ENCODE measurements around the gene AURKAIP1. TPM values are rescaled to one million over a fixed set of nuclear protein-coding genes. Genes with fewer than 3 reads are reported as not detected.

AURKAIP1 gene
- total and polyA plus RNA-seq, 2 of the 13 experiments (the other 11 are each of a cell fraction or from before 2014, with no cell fraction given): 69.5 to 175 TPM

DNA sequence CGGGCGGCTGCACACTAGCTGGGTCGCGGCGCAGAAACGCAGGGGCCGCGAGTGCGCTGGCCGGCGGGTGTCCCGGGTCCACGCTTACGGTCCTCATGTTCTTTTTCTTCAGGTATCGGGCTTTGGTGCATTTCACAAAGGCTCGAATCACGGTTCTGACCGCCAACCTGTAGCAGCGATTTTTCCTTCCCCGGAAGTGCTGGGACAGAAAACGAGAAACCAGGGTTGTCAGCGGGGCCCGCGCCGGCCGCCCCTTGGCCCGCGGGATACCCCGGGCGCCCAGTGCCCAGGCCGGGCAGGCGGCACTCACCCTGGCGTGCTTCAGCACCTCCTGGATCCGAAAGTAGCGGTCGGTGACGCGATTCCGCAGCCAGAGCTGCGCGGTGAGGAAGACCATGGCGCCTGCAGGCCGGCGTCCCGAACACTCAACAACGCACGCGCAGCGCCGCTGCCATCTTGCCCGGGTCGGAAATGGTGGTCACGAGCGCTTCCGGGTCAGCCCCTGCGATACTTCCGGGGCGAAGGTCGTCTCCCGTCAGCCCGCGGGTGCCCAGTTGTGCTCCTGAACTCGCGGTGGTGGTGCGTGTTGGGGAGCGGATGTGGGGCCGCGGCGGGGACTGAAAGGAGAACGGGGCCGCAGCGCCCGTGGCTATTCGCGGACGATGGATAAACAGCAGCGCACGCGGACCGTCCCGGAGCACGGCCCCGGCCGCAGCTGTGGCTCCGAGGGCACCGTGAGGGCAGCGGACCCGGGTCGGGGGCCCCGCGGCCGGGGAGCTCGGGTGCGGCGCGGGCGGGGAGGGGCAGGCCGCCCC lies 32.0 kb upstream of the AURKAIP1 start, which contains the start of gene MRPL20 (continued):
- TF ChIP-seq, protein P1, sequence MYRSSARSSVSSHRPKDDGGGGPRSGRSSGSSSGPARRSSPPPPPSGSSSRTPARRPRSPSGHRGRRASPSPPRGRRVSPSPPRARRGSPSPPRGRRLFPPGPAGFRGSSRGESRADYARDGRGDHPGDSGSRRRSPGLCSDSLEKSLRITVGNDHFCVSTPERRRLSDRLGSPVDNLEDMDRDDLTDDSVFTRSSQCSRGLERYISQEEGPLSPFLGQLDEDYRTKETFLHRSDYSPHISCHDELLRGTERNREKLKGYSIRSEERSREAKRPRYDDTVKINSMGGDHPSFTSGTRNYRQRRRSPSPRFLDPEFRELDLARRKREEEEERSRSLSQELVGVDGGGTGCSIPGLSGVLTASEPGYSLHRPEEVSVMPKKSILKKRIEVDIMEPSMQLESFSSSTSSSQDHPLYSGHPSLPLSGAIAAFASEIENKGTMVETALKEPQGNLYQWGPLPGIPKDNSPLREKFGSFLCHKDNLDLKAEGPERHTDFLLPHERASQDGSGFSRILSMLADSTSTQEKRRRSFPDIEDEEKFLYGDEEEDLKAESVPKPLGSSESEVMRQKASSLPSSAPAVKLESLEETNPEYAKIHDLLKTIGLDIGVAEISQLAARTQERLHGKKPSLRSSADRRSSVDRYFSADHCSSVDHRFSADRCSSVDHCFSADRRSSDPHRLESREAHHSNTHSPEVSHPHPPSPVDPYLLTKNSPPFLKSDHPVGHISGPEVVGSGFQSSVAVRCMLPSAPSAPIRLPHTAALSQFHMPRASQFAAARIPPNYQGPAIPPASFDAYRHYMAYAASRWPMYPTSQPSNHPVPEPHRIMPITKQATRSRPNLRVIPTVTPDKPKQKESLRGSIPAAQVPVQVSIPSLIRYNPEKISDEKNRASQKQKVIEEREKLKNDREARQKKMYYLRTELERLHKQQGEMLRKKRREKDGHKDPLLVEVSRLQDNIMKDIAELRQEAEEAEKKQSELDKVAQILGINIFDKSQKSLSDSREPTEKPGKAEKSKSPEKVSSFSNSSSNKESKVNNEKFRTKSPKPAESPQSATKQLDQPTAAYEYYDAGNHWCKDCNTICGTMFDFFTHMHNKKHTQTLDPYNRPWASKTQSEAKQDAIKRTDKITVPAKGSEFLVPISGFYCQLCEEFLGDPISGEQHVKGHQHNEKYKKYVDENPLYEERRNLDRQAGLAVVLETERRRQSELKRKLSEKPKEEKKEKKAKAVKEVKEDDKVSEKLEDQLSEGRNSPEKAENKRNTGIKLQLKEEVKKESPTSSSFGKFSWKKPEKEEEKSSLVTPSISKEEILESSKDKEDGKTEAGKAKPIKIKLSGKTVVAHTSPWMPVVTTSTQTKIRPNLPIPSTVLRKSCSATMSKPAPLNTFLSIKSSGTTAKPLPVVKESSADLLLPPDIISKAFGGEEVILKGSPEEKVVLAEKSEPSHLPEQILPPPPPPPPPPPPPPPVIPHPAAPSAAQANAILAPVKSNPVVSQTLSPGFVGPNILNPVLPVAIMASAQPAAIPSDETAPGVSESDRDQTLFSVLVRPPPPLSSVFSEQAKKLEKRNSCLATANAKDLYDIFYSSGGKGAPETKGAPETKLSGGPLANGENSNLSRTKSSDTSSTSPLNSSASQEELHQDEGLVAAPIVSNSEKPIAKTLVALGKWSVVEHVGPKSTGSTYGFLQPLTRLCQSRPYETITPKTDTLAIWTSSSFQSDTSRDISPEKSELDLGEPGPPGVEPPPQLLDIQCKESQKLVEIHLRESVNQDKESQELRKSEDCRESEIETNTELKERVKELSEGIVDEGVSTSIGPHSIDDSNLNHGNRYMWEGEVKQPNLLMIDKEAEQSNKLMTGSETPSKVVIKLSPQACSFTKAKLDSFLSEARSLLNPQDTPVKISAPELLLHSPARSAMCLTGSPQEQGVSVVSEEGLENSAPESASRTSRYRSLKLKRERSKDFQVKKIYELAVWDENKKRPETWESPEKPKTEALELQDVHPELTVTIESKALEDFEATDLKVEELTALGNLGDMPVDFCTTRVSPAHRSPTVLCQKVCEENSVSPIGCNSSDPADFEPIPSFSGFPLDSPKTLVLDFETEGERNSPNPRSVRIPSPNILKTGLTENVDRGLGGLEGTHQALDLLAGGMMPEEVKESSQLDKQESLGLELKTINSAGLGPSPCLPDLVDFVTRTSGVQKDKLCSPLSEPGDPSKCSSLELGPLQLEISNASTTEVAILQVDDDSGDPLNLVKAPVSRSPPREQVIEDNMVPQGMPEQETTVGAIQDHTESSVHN (CRISPR knock-in tag; IDR thresholded peaks at IDR 0.05): no peak; the same call in 1 of the 2 replicates
- peak; percentile 94 for TF ChIP-seq MXD4 (CRISPR knock-in tag; IDR thresholded peaks at IDR 0.05)
- peak; percentile 21; the same call in 1 of the 2 replicates for TF ChIP-seq HNRNPUL1 (IDR thresholded peaks at IDR 0.05; ENCODE audit: low read depth, low read length)
- peak; percentile 89 for TF ChIP-seq MEIS1 (CRISPR knock-in tag; IDR thresholded peaks at IDR 0.05; ENCODE audit: borderline replicate concordance)
- TF ChIP-seq, protein P2, sequence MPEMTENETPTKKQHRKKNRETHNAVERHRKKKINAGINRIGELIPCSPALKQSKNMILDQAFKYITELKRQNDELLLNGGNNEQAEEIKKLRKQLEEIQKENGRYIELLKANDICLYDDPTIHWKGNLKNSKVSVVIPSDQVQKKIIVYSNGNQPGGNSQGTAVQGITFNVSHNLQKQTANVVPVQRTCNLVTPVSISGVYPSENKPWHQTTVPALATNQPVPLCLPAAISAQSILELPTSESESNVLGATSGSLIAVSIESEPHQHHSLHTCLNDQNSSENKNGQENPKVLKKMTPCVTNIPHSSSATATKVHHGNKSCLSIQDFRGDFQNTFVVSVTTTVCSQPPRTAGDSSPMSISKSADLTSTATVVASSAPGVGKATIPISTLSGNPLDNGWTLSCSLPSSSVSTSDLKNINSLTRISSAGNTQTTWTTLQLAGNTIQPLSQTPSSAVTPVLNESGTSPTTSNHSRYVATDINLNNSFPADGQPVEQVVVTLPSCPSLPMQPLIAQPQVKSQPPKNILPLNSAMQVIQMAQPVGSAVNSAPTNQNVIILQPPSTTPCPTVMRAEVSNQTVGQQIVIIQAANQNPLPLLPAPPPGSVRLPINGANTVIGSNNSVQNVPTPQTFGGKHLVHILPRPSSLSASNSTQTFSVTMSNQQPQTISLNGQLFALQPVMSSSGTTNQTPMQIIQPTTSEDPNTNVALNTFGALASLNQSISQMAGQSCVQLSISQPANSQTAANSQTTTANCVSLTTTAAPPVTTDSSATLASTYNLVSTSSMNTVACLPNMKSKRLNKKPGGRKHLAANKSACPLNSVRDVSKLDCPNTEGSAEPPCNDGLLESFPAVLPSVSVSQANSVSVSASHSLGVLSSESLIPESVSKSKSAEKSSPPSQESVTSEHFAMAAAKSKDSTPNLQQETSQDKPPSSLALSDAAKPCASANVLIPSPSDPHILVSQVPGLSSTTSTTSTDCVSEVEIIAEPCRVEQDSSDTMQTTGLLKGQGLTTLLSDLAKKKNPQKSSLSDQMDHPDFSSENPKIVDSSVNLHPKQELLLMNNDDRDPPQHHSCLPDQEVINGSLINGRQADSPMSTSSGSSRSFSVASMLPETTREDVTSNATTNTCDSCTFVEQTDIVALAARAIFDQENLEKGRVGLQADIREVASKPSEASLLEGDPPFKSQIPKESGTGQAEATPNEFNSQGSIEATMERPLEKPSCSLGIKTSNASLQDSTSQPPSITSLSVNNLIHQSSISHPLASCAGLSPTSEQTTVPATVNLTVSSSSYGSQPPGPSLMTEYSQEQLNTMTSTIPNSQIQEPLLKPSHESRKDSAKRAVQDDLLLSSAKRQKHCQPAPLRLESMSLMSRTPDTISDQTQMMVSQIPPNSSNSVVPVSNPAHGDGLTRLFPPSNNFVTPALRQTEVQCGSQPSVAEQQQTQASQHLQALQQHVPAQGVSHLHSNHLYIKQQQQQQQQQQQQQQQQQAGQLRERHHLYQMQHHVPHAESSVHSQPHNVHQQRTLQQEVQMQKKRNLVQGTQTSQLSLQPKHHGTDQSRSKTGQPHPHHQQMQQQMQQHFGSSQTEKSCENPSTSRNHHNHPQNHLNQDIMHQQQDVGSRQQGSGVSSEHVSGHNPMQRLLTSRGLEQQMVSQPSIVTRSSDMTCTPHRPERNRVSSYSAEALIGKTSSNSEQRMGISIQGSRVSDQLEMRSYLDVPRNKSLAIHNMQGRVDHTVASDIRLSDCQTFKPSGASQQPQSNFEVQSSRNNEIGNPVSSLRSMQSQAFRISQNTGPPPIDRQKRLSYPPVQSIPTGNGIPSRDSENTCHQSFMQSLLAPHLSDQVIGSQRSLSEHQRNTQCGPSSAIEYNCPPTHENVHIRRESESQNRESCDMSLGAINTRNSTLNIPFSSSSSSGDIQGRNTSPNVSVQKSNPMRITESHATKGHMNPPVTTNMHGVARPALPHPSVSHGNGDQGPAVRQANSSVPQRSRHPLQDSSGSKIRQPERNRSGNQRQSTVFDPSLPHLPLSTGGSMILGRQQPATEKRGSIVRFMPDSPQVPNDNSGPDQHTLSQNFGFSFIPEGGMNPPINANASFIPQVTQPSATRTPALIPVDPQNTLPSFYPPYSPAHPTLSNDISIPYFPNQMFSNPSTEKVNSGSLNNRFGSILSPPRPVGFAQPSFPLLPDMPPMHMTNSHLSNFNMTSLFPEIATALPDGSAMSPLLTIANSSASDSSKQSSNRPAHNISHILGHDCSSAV (CRISPR knock-in tag; IDR thresholded peaks at IDR 0.05; ENCODE audit: borderline replicate concordance): no peak
- TF ChIP-seq, protein P3, sequence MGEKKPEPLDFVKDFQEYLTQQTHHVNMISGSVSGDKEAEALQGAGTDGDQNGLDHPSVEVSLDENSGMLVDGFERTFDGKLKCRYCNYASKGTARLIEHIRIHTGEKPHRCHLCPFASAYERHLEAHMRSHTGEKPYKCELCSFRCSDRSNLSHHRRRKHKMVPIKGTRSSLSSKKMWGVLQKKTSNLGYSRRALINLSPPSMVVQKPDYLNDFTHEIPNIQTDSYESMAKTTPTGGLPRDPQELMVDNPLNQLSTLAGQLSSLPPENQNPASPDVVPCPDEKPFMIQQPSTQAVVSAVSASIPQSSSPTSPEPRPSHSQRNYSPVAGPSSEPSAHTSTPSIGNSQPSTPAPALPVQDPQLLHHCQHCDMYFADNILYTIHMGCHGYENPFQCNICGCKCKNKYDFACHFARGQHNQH (CRISPR knock-in tag; IDR thresholded peaks at IDR 0.05): peak; percentile 90
- TF ChIP-seq, protein P4, sequence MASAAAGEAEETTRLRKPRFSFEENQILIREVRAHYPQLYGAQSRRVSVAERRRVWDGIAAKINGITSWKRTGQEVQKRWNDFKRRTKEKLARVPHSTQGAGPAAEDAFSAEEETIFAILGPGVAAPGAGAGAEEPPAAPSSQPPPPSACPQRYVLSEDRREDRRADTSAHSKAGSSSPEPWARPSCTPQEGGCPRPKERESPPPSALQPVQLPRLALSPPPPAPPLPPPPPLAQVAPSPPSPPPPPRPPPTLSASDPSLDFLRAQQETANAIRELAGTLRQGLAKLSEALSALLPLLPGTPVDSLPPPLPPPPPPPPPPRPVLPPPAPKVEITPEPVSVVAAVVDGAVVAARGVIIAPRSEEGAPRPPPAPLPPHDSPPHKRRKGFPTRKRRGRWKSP (CRISPR knock-in tag; IDR thresholded peaks at IDR 0.05): no peak; the same call in 1 of the 2 replicates
